Measurements from ENCODE around the gene ROBO3.

Gene ROBO3

DNA sequence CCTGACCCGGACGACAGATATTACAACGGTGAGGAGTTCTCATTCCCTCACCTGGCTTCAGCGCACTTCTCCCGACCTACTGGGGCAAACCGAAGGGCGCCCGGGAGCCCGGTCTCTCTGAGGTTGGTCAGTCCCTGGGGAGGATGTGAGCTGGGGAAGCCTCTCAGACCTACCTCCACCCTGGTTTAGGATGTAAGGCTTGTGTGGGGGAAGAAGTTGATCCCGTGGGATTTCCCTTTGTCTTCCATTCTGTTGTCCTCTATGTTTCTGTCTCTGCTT is 12.3 kb downstream of the ROBO3 start:
- no peak for DNase-seq

DNA sequence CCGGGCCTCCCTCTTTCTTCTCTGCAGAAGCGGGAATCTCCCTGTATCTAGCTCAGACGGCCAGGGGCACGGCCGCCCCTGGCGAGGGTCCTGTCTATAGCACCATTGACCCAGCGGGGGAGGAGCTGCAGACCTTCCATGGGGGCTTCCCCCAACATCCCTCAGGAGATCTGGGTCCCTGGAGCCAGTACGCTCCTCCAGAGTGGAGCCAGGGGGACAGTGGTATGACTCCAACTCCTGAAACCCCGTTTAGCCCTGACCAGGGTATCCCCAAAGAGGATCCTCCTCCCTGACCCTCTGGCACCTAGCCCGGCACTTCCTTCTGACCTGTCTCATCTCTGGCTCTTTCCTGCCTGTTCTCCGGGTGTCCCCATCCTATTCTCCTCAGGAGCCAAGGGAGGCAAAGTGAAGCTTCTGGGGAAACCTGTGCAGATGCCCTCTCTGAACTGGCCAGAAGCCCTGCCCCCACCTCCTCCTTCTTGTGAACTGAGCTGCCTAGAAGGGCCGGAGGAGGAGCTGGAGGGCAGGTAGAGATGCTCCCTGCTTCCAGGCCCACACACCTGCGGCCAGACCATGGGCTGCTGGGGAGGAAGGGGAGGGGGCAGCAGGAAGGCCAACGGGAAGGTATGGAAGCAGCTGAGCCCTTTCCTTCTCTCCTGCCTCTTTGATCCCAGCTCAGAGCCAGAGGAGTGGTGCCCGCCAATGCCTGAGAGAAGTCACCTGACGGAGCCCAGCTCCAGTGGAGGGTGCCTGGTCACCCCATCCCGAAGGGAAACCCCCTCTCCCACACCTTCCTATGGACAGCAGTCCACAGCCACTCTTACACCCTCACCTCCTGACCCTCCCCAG is 12.9 kb downstream of the ROBO3 start:
- no peak for DNase-seq

DNA sequence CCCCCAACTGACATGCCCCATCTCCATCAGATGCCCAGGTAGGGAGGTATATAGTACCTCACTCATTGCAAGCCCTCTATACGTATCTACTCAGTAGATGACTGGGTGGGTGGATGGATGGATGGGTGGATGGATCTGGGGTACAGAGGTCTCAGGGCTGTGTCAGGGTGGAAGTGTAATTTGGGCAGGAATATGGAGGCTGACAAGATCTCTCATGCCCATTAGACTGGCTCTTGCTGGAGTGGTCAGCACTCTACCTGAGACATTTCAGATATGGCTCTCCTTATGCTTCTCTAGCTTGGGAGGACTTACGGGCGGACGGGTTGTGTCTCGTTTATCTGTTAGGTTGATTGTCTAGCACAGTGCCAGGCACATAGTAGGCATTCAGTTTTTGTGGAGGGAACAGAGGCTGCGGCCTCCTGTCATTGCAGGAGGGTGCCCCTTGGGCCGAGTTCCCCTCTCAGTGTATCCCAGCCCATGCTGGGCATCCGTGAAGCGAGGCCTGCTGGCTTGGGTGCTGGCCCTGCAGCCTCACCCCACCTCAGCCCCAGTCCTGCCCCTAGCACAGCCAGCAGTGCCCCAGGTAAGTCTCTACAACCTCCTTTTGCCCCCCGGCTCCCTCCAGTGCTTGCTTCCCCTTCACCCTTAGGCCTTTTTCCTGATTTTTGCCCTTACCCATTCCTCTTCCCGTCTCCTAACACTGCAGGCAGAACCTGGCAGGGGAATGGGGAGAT is 13.7 kb downstream of the ROBO3 start:
- DNase-seq: no peak

DNA sequence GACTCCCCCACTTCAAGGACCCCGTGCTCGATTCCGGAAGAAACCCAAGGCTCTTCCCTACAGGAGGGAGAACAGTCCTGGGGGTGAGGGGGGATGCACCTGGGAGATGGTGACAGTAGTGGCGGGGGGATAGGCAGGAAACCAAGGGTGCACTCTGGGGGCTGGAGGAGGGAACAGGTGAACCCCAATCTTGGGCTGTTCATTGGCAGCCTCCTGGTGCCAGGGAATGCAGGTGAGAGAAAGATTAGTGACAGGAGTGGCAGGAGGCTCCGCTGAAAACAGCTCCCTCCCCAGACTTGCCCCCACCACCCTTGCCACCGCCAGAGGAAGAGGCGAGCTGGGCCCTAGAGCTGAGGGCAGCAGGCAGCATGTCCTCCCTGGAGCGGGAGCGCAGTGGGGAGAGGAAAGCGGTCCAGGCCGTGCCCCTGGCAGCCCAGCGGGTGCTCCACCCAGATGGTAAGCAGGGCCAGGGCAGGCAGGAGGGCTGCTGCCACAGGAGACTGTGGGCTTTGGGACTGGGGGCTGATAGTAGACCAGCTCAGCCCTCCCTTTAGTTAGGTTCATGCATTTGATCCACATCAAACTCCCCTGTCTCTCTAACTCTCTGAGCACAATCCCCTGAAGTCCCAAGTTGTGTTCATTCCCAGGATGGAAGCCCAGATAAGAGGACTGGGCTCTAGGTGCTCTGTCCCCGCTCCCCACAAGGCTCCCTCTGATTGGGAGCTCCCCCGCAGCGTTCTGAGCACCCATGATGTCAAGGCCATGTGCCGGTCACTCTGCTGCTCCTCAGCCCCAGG is 14.5 kb downstream of the ROBO3 start:
- no peak for DNase-seq

DNA sequence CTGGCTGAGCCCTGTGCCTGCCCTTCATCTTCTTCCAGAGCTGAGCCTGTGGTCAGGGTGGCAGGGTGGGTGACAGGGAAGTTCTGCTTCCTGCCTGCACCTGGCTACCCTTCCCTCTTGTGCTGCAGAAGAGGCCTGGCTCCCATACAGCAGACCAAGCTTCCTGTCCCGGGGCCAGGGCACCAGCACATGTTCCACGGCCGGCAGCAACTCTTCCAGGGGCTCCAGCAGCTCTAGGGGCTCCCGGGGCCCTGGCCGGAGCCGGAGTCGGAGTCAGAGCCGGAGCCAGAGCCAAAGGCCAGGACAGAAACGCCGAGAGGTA is 15.0 kb downstream of the ROBO3 start:
- no peak for DNase-seq

DNA sequence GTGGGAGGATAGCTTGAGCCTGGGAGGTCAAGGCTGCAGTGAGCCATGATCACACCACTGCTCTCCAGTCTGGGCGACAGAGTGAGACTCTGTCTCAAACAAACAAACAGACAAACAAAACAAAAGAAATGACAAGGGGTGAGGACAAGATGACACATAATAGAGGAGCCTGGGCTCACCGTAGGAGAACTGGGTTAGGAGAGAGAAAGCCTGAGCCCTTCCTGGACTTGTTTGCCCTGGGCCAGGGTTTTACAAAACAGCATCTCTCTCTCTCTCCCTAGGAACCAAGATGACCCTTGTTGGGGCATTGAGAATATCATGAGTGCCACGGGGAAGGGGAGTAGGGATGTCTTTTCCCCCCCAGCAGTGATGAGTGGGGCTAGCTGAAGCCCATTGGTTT is 15.7 kb downstream of the ROBO3 start:
- no peak for DNase-seq

DNA sequence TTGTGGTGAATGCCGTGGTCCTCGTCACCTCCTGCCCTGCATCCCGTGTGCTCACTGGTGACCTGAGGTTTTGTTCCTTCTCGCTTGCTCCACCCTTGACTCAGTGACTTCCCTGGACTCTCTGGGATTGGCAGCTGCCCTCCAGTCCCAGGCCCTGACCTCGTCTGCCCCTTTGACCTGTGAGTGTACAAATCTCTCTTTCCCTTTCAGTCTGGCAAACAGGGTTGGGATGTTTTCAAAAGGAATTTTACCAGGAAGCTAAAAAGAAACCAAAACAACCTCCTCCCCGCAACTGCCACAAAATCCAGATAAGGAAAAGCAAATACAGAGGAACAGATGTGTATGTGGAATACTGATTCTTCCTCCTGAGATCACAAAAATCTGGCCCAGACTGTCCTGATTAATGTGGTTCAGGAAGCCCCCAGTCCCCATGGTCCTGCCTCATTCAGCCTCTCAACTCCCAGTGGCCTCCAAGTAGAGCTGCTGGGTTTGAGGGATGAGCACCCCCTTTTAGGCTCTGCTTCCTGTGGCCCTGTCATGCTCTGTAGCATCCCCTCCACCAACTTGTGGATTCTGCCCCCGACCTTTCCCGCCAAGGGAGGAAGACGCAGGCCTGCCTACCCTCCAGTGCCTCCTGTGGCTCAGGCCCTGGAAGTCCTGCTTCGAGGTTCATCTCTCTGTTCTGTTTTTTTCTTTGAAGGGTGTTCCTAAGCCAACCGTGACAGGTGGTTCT is 17.3 kb downstream of the ROBO3 start:
- DNase-seq: no peak

DNA sequence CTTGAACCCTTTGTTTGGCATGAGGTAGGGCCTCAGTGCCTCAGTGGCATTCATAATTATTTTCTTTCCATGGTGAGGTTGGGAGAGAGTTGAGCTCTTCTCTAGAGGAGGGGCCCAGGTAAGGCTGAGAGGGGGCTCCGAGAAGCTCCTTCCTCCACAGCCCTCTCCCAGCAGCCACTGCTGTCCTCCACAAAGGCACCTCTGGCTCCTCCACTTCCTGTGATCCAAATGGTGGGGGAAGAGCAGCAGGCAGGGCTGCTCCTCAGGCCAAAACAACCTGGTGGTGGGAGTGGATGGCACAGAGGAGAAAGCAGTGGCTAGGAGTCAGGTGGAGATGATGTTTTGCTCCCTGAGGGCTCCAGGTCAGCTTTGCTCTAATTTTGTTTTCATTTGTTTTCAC is 19.1 kb downstream of the ROBO3 start:
- DNase-seq: no peak

DNA sequence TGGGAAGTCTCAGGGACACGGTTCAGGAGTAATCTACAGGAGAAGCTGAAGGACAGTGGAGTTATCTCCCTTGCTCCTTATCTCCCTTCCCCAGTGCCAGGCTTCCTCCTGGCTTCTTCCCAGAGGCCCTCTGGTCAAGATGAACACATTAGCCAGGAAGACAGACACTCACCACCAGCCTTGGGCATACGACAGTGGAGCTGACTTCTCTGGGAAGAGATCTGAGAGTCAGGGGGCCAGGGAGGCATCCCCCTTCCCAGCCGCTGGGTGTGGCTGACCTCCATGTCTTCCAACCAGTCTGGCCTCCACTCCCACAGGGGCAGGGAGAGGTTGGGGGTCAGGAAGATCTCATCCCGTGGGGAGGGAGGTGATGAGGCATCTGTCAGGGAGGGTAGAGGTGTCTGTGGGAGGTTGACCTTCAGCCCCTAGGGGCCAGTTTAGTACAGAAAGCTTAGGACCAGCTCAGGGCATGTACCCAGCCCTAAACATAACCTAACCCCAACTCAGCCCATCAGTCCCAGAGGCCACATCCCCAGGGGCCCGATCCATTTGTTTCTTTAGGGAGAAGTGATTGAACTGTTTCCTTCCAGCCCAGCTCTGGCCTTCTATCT is 19.7 kb downstream of the ROBO3 start:
- no peak for DNase-seq

DNA sequence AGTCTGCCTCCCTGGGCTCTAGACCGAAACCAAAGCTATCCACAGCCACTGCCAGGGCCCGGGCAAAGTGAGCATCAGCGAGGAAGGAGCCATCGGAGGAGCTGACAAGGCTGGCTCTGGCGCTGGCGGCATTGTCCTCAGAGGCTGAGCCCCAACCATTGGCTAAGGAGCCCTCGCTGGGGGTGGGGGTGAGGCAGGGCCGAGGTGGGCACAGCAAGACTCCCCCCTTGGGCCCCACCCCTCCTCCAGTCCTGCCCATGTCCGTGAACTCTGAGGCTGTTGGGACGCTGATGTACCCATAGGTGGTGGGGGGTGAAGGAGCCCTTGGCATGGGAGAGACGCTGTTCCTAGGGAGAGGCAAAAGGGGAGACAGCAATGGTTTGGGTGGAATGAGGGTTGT is 21.2 kb downstream of the ROBO3 start:
- no peak for DNase-seq

DNA sequence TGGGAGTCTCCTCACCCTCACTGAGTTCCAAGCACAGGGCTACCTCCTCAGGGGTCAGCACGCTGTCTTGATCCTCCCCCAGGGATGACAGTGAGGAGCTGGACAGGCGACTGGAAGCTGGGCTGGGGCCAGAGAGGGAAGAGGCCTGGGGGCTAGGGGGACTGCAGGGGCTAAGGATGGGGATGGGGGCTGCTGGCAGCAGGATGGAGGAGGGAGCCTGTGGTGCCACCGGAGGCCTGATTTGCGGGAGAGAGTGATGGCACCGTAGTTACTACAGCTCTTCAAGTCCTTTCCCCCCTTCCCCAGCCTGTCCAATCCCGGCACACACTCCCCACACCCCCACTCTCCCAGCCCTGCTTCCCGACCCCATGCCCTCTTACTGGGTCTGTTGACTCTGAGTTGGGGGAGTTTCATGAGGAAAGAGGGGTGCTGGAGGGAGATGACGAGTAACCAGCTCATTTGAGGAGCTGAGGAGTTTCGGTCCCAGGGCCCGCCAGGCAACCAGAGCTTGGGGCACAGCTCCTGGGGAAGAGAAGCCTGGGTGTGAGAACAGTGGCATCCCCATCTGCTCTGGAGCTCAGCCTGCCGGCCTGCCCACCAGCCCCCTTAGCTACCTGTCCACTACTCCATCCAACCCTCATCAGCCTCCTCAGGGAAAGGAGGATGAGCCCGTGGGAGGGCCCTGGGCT is 21.9 kb downstream of the ROBO3 start:
- DNase-seq: no peak

DNA sequence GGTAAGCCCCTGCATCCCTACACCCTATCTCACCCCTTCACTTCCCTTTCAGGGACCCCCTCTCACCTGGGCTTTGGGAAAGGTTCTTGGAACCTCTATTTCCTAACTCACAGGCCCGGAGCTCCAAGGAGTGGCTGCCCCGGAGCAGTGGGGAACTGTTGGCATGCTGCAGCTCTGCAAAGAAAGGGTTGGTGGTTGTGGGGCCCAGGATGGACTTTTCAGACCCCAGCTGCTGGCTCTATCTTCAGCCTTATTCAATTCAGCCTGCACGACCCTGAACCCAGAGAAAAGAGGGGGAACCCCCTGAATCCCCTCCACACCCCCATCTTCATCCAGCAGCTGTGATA is 22.4 kb downstream of the ROBO3 start:
- DNase-seq: no peak

DNA sequence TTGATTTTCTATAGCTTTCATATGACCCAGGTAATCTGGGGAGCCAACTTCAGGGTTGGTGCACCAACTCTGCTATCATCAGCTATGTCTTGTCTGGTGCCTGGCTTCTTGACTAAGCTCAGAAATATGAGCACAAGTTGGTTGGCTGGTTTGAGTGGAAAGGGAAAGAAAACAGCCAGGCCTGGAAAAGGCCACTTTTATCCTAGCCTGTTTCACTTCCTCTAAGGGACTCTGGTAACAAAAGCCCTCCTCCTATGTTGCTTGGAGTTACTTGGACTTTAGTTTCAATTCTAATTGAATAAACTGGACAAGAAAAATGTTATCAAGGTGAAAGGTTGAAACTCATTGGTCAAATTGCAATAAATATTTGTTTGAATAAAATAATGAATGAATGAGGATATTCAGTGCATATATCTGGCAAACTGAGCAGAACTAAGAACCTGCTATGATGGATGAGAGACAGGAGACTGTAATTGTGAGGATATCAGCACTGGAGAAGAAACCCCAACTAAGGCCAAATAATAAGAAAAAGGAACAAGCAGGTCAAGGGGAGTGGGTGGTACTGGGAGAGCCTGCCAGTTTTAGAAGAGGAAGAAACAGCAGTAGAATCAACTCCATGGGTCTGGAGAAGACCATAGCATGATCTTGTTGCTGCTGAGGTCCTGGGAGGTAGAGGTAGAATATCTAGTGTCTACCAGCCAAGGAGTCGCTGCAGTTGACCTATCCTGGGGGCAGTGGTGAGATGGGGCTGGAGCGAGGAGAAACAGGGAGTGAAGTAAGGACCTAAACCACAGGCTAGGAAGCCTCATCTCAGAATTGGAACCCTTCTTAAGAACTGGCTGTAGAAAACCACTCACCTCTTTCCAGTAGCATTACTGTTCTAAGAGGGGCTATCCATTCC is 24.2 kb downstream of the ROBO3 start:
- no peak for DNase-seq

DNA sequence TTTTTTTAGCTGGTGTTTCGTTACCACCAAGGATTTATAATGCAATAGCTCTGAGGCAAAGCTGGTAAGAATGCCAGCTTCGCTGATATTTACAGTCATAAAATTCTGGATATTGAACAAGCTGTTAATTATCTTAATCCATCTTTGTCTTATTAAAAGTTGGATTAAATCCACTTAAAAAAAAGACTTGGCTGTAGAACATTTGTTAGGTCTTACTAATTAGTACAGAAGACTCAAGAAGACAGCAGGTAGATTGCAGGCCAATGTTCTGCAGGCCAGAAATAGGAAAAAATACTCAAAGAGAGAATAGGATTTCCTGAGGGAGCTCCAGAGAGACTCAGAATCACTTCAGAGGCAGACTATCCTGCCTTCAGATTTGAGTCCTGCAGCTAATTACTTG is 24.9 kb downstream of the ROBO3 start:
- DNase-seq: no peak

DNA sequence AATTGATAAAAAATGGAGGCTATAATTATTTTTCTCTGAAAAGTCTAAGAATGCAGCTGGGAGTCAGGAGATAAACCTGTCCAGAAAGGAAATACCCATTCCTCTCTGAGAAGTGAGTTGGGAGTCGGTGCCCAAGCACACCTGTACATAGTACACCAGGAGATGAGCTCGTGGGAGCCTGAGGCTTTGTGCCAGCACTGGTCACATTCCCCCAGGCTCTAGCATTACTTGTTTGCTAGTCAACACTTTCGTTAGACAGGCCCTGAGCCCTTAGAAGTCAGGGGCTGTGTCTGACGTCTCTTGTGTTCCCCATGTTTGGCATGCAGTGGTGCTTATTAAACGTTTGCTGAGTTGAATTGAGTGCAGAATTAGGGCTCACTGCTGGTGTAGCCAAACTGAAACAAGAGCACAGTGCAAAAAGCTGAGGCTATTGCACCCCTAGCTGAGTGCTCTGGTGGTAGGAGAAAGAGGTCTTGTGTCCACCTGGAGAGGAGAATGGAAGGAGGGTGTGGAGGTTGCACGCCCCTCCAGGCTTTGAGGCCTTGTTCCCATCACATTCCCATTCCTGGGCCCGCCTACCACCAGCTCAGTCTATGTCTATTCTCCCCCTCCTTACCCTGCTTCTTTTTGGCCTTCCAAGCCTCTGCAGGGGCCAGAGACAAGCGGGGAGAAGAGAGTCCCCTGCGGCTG is 25.6 kb downstream of the ROBO3 start:
- no peak for DNase-seq

DNA sequence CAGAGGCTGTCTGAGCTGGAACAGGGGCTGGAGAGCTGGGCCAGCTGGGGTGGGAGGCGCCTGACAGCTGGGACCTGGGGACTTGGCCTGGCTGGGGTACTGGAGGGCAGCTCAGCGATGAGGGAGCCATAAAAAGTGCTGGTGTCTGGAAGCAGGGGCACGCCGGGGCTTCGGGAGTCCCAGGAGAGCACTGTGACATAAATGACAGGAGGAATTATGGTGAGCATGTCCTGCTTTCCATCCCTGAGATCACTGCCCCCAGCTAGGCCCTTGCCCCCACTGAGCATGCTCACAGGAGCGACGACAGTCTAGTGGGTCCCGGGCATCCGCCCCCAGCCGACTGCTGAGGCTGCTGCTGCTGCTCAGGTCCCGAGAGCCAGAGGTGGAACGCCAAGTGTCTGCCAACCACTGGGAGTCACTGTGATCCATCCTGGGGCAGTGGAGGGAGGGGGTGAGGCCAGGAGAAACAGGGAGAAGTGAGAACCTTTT is 26.2 kb downstream of the ROBO3 start:
- no peak for DNase-seq

DNA sequence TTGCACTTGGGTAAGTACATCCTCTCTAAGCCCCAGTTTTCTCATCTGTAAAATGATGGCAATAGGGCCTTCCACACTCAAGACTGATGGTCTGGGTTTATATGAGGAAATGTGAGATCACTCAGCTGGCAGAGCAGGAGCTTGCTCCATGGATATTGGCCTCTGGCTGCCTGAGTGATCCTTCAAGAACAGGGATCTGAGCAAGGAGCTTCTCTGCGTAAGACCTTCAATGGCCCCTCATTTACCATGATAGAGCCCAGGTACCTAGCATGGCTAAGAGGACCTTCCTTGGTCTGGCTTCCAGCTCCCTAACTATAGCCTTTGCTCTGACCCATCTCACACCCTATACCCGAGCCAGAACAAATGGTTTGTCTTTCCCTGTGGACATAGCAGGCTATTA is 26.9 kb downstream of the ROBO3 start:
- no peak for DNase-seq

DNA sequence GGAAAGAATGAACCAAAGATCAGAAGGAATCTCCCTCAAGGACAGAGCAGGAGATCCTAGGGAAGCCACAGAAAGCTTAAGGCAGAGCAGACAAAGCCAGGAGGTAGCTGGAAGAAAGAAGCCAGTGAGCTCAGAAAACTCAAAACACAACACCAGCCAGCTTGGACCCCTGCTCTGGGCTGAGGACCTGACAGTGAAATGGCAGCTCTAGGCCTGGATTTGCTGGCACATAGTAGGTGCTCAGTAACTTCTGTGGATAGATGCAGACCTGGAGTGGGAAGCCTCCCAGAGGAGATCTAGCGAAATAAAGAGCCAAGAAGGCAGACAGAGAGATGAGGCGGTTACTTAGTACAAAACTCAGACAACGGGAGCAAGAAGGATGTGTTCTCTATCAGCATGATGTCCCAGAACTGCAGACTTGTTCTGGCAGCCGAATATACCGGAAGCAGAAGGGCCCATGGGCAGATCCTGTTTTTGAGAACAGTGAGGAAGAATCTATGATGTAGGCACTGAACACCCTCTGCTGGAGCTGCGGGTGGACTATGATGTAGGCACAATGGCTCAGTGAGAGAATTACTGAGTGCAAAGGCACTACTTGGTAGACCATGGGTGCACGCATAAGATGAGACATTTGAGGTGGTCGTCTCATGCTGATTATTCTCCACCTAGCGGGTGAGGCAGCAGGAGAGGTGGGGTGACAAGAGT is 27.7 kb downstream of the ROBO3 start:
- DNase-seq: no peak

DNA sequence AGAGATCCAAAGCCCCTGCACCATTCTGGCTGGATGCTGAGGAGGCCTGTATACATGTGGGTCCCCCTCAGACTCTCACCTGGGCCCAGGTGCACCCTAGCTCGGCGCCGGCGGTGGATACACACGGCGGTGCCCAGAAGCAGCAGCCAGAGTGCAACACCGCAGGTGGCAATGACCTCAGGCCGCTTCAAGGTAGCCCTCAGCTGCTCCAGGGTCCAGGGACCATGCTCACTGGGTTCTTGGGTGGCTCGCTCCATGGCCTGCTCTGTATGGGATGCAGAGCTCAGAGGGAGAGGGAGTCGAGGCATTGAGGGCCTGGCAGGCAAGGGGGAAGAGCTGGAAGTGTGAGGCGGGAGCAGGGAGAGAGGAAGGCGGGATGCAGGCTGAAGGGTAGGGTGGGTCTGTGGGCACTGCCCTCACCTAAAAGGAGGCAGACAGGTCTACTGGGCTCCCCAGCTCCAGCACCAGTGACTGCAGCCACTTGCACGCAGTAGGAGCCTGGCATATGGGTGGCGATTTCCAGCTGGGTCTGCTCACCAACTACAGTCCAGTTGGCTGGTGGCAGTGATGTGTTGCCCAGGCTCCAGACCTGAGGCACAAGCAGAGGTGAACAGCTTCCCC is 28.7 kb downstream of the ROBO3 start:
- no peak for DNase-seq
